H1 (cell line): ENCODE results near the gene BHLHE23. TPM values are rescaled to one million over a fixed set of nuclear protein-coding genes. Genes with fewer than 3 reads are reported as not detected.
"Not testable (repeated sequence)": the region's sequence is repeated elsewhere in the genome, so short reads cannot be mapped to it uniquely, and the experiment has no call there.

ENCODE experiments used
- CTCF ChIA-PET: fragments of 300-600 bp; sonication (Branson Sonifier 250); formaldehyde crosslinking; loops from one replicate; lab custom pipeline; 2021; ENCODE audit not compliant: partially characterized antibody; lab: Charles Lee
- POLR2A ChIA-PET: fragments of 300-600 bp; sonication (Branson Sonifier 250); formaldehyde crosslinking; loops from one replicate; lab custom pipeline; 2021; ENCODE audit warnings: inconsistent platforms; ENCODE audit not compliant: partially characterized antibody; lab: Charles Lee
- DNase-seq, 2 experiments: peaks; one replicate each; pipeline versions ENCODE4 v3.0.0 to v3.0.0-alpha.2; 2010 to 2022; ENCODE audit warnings: low spot score in 2 of 2, low read depth in 1 of 2, mixed read lengths in 1 of 2
- FAIRE-seq: peaks from 2 replicates; lab custom pipeline; 2011; peaks lifted over from hg19 to GRCh38; lab: Jason Lieb, UNC
- H2AFZ ChIP-seq: 2 replicates; pipeline ENCODE4 v1.8.1; 2012; ENCODE audit warnings: low read length, inconsistent platforms
- H2AK5ac ChIP-seq: 2 replicates; pipeline ENCODE4 v1.6.1; 2013; ENCODE audit warnings: low read depth, low read length
- H2BK120ac ChIP-seq: replicated peaks from 2 replicates; pipeline ENCODE3; 2013; ENCODE audit warnings: low read depth, low read length, inconsistent platforms
- H2BK12ac ChIP-seq: 2 replicates; pipeline ENCODE4 v1.6.1; 2013; ENCODE audit warnings: low read depth, low read length
- H2BK15ac ChIP-seq: 2 replicates; pipeline ENCODE4 v1.6.1; 2013; ENCODE audit warnings: low read length
- H2BK20ac ChIP-seq: 2 replicates; pipeline ENCODE4 v1.6.1; 2013; ENCODE audit warnings: low read length
- H2BK5ac ChIP-seq: 2 replicates; pipeline ENCODE4 v1.6.1; 2013; ENCODE audit warnings: low read depth, low read length
- H3K14ac ChIP-seq: 2 replicates; pipeline ENCODE4 v1.6.1; 2013; ENCODE audit warnings: inconsistent platforms; ENCODE audit not compliant: insufficient read length
- H3K18ac ChIP-seq: 2 replicates; pipeline ENCODE4 v1.6.1; 2013; ENCODE audit warnings: low read length; ENCODE audit errors: extremely low read depth
- H3K23ac ChIP-seq: 2 replicates; pipeline ENCODE4 v1.6.1; 2013; ENCODE audit warnings: inconsistent platforms; ENCODE audit not compliant: insufficient read length
- H3K23me2 ChIP-seq: 2 replicates; pipeline ENCODE4 v1.6.1; 2013; ENCODE audit warnings: low read depth, low read length
- H3K27ac ChIP-seq: 2 replicates; pipeline ENCODE4 v1.6.1; 2011; ENCODE audit warnings: low read depth, low read length, inconsistent platforms
- H3K27me3 ChIP-seq, 4 experiments: replicated peaks in 1 of 4; 1 replicate in 1 of 4; 2 replicates in 3 of 4; pipeline versions ENCODE4 v1.6.1 to v1.8.1; 2011 to 2013; ENCODE audit warnings: low read length in 3 of 4, mild to moderate bottlenecking in 3 of 4, inconsistent platforms in 2 of 4, mixed read lengths in 2 of 4, moderate library complexity in 1 of 4; ENCODE audit not compliant: control insufficient read depth in 3 of 4, insufficient read depth in 3 of 4; ENCODE audit errors: extremely low read depth in 1 of 4
- H3K36me3 ChIP-seq, 4 experiments: 2 replicates each; pipeline versions ENCODE4 v1.6.1 to v1.8.1; 2011 to 2013; ENCODE audit warnings: mild to moderate bottlenecking in 4 of 4, low read length in 3 of 4, moderate library complexity in 2 of 4, control low read depth in 1 of 4, inconsistent platforms in 1 of 4; ENCODE audit not compliant: insufficient read depth in 4 of 4, control insufficient read depth in 2 of 4
- H3K4ac ChIP-seq: replicated peaks from 2 replicates; pipeline ENCODE3; 2013; ENCODE audit warnings: low read length, low read depth, mixed read lengths, inconsistent platforms; ENCODE audit not compliant: insufficient read length
- H3K4me1 ChIP-seq, 4 experiments: replicated peaks in 1 of 4; 1 replicate in 1 of 4; 2 replicates in 3 of 4; pipeline versions ENCODE4 v1.6.1 to v1.8.1; 2011 to 2013; ENCODE audit warnings: low read length in 3 of 4, inconsistent platforms in 2 of 4, mixed read lengths in 1 of 4; ENCODE audit not compliant: insufficient read depth in 4 of 4, control insufficient read depth in 3 of 4
- H3K4me2 ChIP-seq, 2 experiments: 2 replicates each; pipeline versions ENCODE4 v1.6.1 to v1.8.1; 2011 to 2013; ENCODE audit warnings: low read depth in 2 of 2, low read length in 2 of 2, control low read depth in 1 of 2, inconsistent platforms in 1 of 2, mild to moderate bottlenecking in 1 of 2; ENCODE audit not compliant: insufficient read depth in 1 of 2
- H3K4me3 ChIP-seq, 4 experiments: fragments of 200-600, 300-600 bp in 1 of 4; sonication (generic), shearing (Covaris generic), sonication (Bioruptor Twin) in 1 of 4; 2 replicates each; pipeline versions ENCODE4 v1.5.1 to v1.8.1; 2011 to 2016; ENCODE audit warnings: low read length in 4 of 4, low read depth in 3 of 4, control low read depth in 2 of 4, inconsistent platforms in 2 of 4, mild to moderate bottlenecking in 2 of 4, mixed read lengths in 1 of 4, moderate library complexity in 1 of 4; ENCODE audit not compliant: insufficient read depth in 2 of 4; ENCODE audit errors: extremely low read depth in 1 of 4
- H3K56ac ChIP-seq: replicated peaks from 2 replicates; pipeline ENCODE3; 2013; ENCODE audit warnings: low read depth, mild to moderate bottlenecking, mixed read lengths, low read length, inconsistent platforms; ENCODE audit not compliant: insufficient read length
- H3K79me1 ChIP-seq: 2 replicates; pipeline ENCODE4 v1.6.1; 2013; ENCODE audit warnings: low read depth, low read length, control low read depth
- H3K79me2 ChIP-seq, 2 experiments: 2 replicates each; pipeline versions ENCODE4 v1.6.1 to v1.8.1; 2012 to 2013; ENCODE audit warnings: low read length in 2 of 2, mild to moderate bottlenecking in 2 of 2, inconsistent platforms in 1 of 2; ENCODE audit not compliant: insufficient read depth in 2 of 2, control insufficient read depth in 1 of 2
- H3K9ac ChIP-seq, 4 experiments: replicated peaks in 1 of 4; 1 replicate in 1 of 4; 2 replicates in 3 of 4; pipeline versions ENCODE4 v1.6.1 to v1.8.1; 2011 to 2013; ENCODE audit warnings: low read depth in 3 of 4, low read length in 3 of 4, control low read depth in 2 of 4, mild to moderate bottlenecking in 2 of 4, moderate library complexity in 2 of 4, inconsistent platforms in 1 of 4; ENCODE audit errors: extremely low read depth in 1 of 4
- H3K9me3 ChIP-seq, 2 experiments: 2 replicates each; pipeline versions ENCODE4 v1.6.1 to v1.8.1; 2012 to 2013; ENCODE audit warnings: mild to moderate bottlenecking in 2 of 2, moderate library complexity in 2 of 2, control low read depth in 1 of 2, inconsistent platforms in 1 of 2, low read depth in 1 of 2, low read length in 1 of 2, mixed read lengths in 1 of 2; ENCODE audit not compliant: insufficient read depth in 2 of 2
- H4K20me1 ChIP-seq, 2 experiments: replicated peaks in 1 of 2; 2 replicates each; pipeline versions ENCODE3 to v1.8.1; 2011 to 2013; ENCODE audit warnings: inconsistent platforms in 2 of 2, low read length in 2 of 2, mild to moderate bottlenecking in 1 of 2; ENCODE audit not compliant: insufficient read depth in 2 of 2, control insufficient read depth in 1 of 2
- H4K5ac ChIP-seq: 2 replicates; pipeline ENCODE4 v1.6.1; 2013; ENCODE audit warnings: low read length, low read depth, mixed read lengths, inconsistent platforms; ENCODE audit not compliant: insufficient read length
- H4K8ac ChIP-seq: 2 replicates; pipeline ENCODE4 v1.8.0; 2013; ENCODE audit warnings: mild to moderate bottlenecking, moderate library complexity, low read length, inconsistent platforms; ENCODE audit not compliant: insufficient read depth; ENCODE audit errors: extremely low read depth
- H4K91ac ChIP-seq: replicated peaks from 2 replicates; pipeline ENCODE3; 2013; ENCODE audit warnings: low read length, mixed read lengths, inconsistent platforms; ENCODE audit not compliant: insufficient read length
- WGBS, 2 experiments: shearing (Covaris generic) in 1 of 2; methylation state at CpG; one replicate each; pipeline versions ENCODE4 v1.1.6 to v1.1.7; 2013 to 2015; ENCODE audit warnings: low lambda C conversion rate in 2 of 2, mixed read lengths in 2 of 2, inconsistent platforms in 1 of 2, low coverage in 1 of 2, missing lambda C conversion rate in 1 of 2; ENCODE audit not compliant: insufficient replicate concordance in 2 of 2, insufficient coverage in 1 of 2, insufficient read length in 1 of 2; ENCODE audit errors: extremely low coverage in 1 of 2, missing lambda C conversion rate in 1 of 2; 5-methylcytosine and 5-hydroxymethylcytosine counted together
- polyA plus RNA-seq, 7 experiments: library from polyadenylated mRNA; depleted of rRNA in 3 of 7; stranded (reverse) in 5 of 7; unstranded in 2 of 7; fragments of >200 nt in 5 of 7; fragments of 200-250 nt in 2 of 7; gene quantifications; 1 replicate in 5 of 7; 2 replicates in 1 of 7; 4 replicates in 1 of 7; pipeline versions ENCODE4 v1.2.1 to v1.2.3, GENCODE V29; 2011 to 2013; ENCODE audit warnings: missing spikeins in 2 of 7, mixed read lengths in 2 of 7
- total RNA-seq: library from RNA; stranded (reverse); fragmentation: NEBNext Ultra II Directional; extraction: Animal tissue kit (Norgen Biotek cat#: 25700); gene quantifications from 2 replicates; pipeline ENCODE4 v1.2.1, GENCODE V29; 2021

The BHLHE23 gene
- total and polyA plus RNA-seq, 2 of the 8 experiments (the other 6 are each of a cell fraction or from before 2014, with no cell fraction given), result 0.47 TPM; not detected in 1

GRCh38 chr20:63034710-63035602 lies 28.2 kb upstream of the BHLHE23 start:
- 85% methylated on average over 29 of the region's 44 CpGs; no CpG with 5 or more reads in 1 of the 2 experiments for WGBS, 2 experiments
- H3K79me2 ChIP-seq, H4K20me1 ChIP-seq, H2AFZ ChIP-seq, FAIRE-seq, H4K5ac ChIP-seq, H3K14ac ChIP-seq, H3K27ac ChIP-seq, H3K9me3 ChIP-seq, H2BK120ac ChIP-seq, H3K23me2 ChIP-seq, H3K79me1 ChIP-seq, H3K23ac ChIP-seq, H3K56ac ChIP-seq, H3K4me2 ChIP-seq, H3K9ac ChIP-seq, H3K36me3 ChIP-seq, H3K4me3 ChIP-seq, H4K8ac ChIP-seq: not testable (repeated sequence)
- POLR2A ChIA-PET, result interaction anchor here (1.1 kb wide), 1 partner anchor 11 kb away, joined by 3 read pairs; no protein-coding TSS in a partner anchor
- peak in 1 of 2 experiments; percentile 45 for DNase-seq
- H3K18ac ChIP-seq, result peak overlapping the region; percentile 81; the same call in 1 of the 2 replicates
- H3K27me3 ChIP-seq, result peaks cover 0 to 13% (median 6%) of the 10 kb centered on the region in 4 experiments; a peak in 4 of 7 replicates
- H2AK5ac ChIP-seq, result peak overlapping the region; percentile 88; the same call in 1 of the 2 replicates
- CTCF ChIA-PET, result interaction anchor here (0.6 to 1.7 kb wide), 5 partner anchors 21 to 406 kb away, joined by 3 to 4 read pairs (median 4); no protein-coding TSS in a partner anchor
- peak overlapping the region; percentile 95; the same call in 1 of the 2 replicates for H2BK15ac ChIP-seq
- peak overlapping the region; percentile 98 for H4K91ac ChIP-seq
- H3K4ac ChIP-seq, result peak overlapping the region; percentile 91
- peaks cover 7 to 30% (median 17%) of the 10 kb centered on the region in 4 experiments for H3K4me1 ChIP-seq
- H2BK5ac ChIP-seq, result peak overlapping the region; percentile 88; the same call in 1 of the 2 replicates
- H2BK20ac ChIP-seq, result peak overlapping the region; percentile 98; the same call in 1 of the 2 replicates
- H2BK12ac ChIP-seq, result peak overlapping the region; percentile 97; the same call in 1 of the 2 replicates
